H1 (cell line): ENCODE results near the gene RHEB.

Experiments used
- EZH2 ChIP-seq: fragments of 200-600 bp; sonication (generic); IDR thresholded peaks from 2 replicates; pipeline ENCODE4 v1.7.1; 2012; ENCODE audit warnings: low read depth, mild to moderate bottlenecking, moderate library complexity, low read length, inconsistent platforms; ENCODE audit not compliant: severe bottlenecking
- NRF1 ChIP-seq: IDR thresholded peaks from 2 replicates; pipeline ENCODE4 v1.6.1; 2011; ENCODE audit warnings: mild to moderate bottlenecking, low read depth, low read length, improper control_type of control experiment
- POLR2A ChIP-seq, 2 experiments: IDR thresholded peaks; 1 replicate in 1 of 2; 2 replicates in 1 of 2; pipeline ENCODE4 v1.6.1; 2011; ENCODE audit warnings: low read depth in 2 of 2, low read length in 2 of 2, mild to moderate bottlenecking in 2 of 2; ENCODE audit errors: control extremely low read depth in 1 of 2
- TF ChIP-seq, protein P1 (sequence below), 3 experiments: IDR thresholded peaks; 1 replicate in 2 of 3; 2 replicates in 1 of 3; pipeline versions ENCODE4 v1.5.1 to v1.6.1; 2011; ENCODE audit warnings: low read length in 3 of 3, mild to moderate bottlenecking in 3 of 3, inconsistent platforms in 2 of 3, low read depth in 1 of 3, moderate library complexity in 1 of 3; ENCODE audit not compliant: insufficient read depth in 1 of 3; ENCODE audit errors: control extremely low read depth in 1 of 3

DNA sequence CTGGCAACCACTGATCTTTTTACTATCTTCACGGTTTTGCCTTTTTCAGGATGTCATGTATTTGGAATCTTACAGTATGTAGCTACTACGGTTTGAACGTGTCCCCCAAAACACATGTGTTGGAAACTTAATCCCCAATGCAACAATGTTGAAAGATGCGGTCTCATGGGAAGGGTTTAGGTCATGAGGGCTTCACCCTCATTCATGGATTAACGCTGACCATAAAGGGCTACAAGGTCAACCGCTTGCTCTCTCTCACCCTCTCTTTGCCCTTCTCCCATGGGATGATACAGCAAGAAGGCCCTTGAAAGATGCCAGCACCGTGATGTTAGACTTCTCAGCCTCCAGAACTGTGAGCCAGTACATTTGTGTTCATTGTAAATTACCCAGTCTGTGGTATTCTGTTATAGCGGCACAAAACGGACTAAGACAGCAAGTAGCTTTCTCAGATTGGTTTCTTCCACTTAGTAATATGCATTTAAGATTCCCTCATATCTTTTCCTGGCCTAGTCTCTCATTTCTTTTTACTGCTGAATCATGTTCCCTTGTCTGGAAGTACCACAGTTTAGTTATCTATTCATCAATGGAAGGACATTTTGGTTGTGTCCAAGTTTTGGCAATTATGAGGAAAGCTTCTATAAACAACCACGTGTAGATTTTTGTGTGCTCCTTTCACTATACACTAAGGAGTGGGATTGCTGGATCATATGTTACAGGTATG is 76.8 kb downstream of the RHEB start:
- TF ChIP-seq EZH2 = no peak
- TF ChIP-seq POLR2A (IDR thresholded peaks at IDR 0.05; ENCODE audit: control extremely low read depth in 1 of 2, low read depth in 2 of 2, low read length in 2 of 2) = no peak
- TF ChIP-seq, protein P1, sequence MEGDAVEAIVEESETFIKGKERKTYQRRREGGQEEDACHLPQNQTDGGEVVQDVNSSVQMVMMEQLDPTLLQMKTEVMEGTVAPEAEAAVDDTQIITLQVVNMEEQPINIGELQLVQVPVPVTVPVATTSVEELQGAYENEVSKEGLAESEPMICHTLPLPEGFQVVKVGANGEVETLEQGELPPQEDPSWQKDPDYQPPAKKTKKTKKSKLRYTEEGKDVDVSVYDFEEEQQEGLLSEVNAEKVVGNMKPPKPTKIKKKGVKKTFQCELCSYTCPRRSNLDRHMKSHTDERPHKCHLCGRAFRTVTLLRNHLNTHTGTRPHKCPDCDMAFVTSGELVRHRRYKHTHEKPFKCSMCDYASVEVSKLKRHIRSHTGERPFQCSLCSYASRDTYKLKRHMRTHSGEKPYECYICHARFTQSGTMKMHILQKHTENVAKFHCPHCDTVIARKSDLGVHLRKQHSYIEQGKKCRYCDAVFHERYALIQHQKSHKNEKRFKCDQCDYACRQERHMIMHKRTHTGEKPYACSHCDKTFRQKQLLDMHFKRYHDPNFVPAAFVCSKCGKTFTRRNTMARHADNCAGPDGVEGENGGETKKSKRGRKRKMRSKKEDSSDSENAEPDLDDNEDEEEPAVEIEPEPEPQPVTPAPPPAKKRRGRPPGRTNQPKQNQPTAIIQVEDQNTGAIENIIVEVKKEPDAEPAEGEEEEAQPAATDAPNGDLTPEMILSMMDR (IDR thresholded peaks at IDR 0.05; ENCODE audit: control extremely low read depth in 1 of 3, insufficient read depth in 1 of 3, low read depth in 1 of 3, low read length in 3 of 3) = no peak
- no peak for TF ChIP-seq NRF1
